Jurkat, Clone E6-1 (cell line): ENCODE measurements around the gene USP33.
"Not testable (repeated sequence)": the region's sequence is repeated elsewhere in the genome, so short reads cannot be mapped to it uniquely, and the experiment has no call there.

Experiments used
- DNase-seq: peaks from one replicate; pipeline ENCODE4 v3.0.0-alpha.2; 2011; ENCODE audit warnings: low read depth, low spot score
- H3K4me3 ChIP-seq: 2 replicates; pipeline ENCODE4 v1.5.1; 2011; ENCODE audit warnings: mild to moderate bottlenecking, low read length, control low read depth, moderate library complexity

USP33 gene

DNA sequence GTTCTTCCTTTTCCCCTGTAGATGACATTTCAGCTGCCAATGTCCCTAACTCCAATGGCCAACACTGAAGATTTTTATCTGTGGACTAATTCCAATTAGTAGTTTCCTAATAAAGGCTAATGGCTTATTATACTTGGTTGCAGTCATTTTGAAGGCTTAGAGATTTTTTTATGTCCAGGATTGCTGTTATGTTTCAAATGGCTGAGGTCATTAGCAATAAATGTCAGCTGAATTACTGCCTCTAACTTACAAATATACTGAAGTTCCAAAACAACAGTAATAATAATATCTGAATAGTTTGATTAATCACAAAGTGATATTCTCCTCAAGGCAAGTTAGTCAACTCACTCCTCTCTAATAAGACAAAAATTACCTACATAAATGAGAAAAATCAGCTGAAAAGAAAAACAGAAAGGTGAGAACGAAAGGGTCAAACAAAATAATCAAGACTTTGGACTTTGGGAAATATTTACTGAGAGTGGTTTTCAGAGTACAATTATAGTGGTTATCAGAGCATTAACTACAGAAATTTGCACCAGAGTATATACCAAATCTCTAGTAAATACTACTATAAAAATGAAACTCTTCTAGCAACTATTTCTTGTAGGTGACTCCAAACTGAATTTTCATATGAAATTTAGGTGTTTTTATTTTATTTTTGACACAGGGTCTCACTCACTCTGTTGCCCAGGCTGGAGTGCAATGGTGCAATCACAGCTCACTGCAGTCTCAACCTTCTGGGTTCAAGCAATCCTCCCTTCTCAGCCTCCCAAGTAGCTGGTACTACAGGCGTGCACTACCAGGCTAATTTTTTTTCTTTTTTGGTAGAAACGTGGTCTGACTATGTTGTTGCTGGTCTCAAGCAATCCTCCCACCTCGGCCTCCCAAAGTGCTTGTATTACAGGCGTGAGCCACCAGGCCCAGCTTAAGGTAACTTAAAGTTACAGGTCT, 80.7 kb downstream of the USP33 start:
- no peak overlapping the region for H3K4me3 ChIP-seq
- no peak for DNase-seq

DNA sequence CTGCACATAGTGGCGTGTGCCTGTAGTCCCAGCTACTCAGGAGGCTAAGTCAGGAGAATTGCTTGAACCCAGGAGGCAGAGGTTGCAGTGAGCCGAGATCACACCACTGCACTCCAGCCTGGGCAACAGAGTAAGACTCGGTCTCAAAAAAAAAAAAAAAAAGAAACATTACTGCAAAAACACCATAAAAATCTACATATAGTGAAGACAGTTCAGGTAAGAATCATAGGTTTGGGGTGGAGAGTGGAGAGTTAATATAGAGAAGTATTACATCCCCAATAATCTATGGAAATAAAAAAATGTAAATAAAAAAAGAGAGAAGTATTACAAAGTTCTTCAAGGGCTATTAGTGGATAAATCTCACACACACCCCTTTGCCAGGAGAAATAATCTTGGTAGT, 84.8 kb downstream of the USP33 start:
- DNase-seq, H3K4me3 ChIP-seq: not testable (repeated sequence)

GRCh38 chr1:77673716-77674355, 85.8 kb downstream of the USP33 start:
- DNase-seq: no peak

DNA sequence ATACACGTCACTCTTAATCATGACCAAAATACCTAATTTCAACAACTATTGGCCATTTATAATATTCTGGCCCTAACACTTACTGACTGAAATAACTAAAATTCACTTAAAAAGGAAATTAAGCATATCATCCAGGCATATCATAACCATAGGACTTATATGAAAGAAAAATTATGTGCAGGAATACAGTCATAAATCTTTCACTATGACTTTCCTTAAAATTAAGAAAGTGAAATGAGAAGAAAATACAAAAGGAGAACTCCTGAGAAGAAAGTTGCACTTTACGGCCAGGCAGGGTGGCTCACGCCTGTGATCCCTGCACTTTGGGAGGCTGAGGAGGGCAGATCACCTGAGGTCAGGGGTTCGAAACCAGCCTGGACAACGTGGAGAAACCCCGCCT, 86.6 kb downstream of the USP33 start:
- no peak overlapping the region for H3K4me3 ChIP-seq
- DNase-seq: no peak

More at GRCh38 chr1:77673716-77674355, 85.8 kb downstream of the USP33 start:
- no peak overlapping the region for H3K4me3 ChIP-seq

- H3K4me3 ChIP-seq: no peak overlapping the region
- DNase-seq: no peak
These were observed 87.3 kb downstream of the USP33 start for GRCh38 chr1:77672374-77672773.

GRCh38 chr1:77671836-77672235, 87.8 kb downstream of the USP33 start:
- no peak for DNase-seq

GRCh38 chr1:77670330-77670729, 89.3 kb downstream of the USP33 start:
- H3K4me3 ChIP-seq: no peak overlapping the region
- DNase-seq: no peak

More at GRCh38 chr1:77671836-77672235, 87.8 kb downstream of the USP33 start:
- H3K4me3 ChIP-seq: no peak overlapping the region

- no peak for DNase-seq
- no peak overlapping the region for H3K4me3 ChIP-seq
These were observed 90.7 kb downstream of the USP33 start for GRCh38 chr1:77668924-77669449.

DNA sequence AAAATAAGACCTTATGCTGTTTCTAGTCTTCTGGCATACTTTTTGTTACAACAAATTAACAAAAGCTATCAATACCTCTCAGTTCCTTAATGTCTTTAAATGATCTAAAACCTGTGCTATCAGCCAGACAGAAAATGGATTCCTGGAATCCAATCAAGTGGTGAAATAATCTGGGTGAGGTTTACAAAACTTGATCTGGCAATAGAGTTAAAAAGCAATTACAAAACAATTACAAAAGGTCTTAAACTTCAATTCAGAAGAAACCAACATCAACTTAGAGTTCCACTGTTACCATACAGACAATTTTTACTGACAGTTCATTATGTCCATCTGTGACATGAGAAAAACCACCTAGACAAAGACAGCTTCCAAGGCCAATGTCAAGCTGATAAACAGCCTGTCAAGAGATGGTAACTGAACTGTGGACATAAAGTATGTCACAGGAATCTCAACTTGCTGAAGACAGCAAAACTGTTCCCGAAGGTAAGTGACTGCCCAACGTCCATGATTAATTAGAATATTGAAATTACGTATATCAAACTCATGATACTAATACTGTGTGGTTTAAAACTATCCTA, 94.6 kb downstream of the USP33 start:
- DNase-seq: no peak
- no peak overlapping the region for H3K4me3 ChIP-seq

GRCh38 chr1:77661696-77662095, 98.0 kb downstream of the USP33 start:
- H3K4me3 ChIP-seq: no peak overlapping the region
- DNase-seq: no peak

- DNase-seq: no peak
These were observed 99.6 kb downstream of the USP33 start for GRCh38 chr1:77659879-77660593.

GRCh38 chr1:77658271-77658670, 101.4 kb downstream of the USP33 start:
- DNase-seq: no peak
- H3K4me3 ChIP-seq: no peak overlapping the region

More at GRCh38 chr1:77659879-77660593, 99.6 kb downstream of the USP33 start:
- H3K4me3 ChIP-seq: no peak overlapping the region

GRCh38 chr1:77655431-77655974, 104.1 kb downstream of the USP33 start:
- no peak for DNase-seq
- no peak overlapping the region for H3K4me3 ChIP-seq

GRCh38 chr1:77652970-77653516, 106.6 kb downstream of the USP33 start:
- no peak overlapping the region for H3K4me3 ChIP-seq
- no peak for DNase-seq

DNA sequence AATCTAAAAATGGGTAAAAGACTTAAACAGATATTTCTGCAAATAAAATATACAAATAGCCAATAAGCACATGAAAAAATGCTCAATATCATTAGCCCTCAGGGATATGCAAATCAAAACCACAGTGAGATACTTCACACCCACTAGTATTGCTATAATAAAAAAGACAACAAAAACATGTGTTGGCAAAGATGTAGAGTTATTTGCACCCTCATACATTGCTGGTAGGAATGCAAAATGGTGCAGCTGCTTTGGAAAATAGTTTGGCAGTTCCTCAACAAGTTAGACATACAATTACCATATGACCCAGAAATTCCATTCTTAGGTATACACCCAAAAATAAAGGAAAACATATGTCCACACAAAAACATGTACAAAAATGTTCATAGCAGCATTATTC, 107.4 kb downstream of the USP33 start:
- no peak overlapping the region for H3K4me3 ChIP-seq
- DNase-seq: no peak

GRCh38 chr1:77649127-77649526, 110.5 kb downstream of the USP33 start:
- DNase-seq: no peak
- no peak overlapping the region for H3K4me3 ChIP-seq

GRCh38 chr1:77646224-77646623, 113.4 kb downstream of the USP33 start:
- H3K4me3 ChIP-seq, DNase-seq: not testable (repeated sequence)
